ENCODE data around the gene TRIM44.

DNA sequence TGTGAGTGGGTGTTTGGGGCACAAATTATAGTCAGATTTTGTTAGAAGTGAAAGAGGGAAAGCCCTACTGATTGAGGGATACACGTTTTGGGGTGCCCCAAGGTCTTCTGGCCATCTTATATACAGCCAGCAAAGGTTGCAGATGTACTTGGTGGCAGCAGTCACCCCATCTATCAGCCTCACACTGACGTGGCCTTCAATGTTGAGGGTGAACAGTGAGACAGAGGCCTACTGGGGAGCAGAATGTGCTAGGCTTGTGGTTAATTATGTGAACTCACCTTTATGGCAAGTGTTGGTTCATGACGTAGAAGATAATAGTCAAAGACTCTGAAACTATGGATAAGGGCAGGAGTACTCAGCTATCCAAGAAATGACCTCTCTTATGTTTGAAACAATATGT is 121.2 kb downstream of the TRIM44 start:
- TF ChIP-seq, protein P1, sequence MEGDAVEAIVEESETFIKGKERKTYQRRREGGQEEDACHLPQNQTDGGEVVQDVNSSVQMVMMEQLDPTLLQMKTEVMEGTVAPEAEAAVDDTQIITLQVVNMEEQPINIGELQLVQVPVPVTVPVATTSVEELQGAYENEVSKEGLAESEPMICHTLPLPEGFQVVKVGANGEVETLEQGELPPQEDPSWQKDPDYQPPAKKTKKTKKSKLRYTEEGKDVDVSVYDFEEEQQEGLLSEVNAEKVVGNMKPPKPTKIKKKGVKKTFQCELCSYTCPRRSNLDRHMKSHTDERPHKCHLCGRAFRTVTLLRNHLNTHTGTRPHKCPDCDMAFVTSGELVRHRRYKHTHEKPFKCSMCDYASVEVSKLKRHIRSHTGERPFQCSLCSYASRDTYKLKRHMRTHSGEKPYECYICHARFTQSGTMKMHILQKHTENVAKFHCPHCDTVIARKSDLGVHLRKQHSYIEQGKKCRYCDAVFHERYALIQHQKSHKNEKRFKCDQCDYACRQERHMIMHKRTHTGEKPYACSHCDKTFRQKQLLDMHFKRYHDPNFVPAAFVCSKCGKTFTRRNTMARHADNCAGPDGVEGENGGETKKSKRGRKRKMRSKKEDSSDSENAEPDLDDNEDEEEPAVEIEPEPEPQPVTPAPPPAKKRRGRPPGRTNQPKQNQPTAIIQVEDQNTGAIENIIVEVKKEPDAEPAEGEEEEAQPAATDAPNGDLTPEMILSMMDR (IDR thresholded peaks at IDR 0.05 in 8 of 11, conservative IDR thresholded peaks at IDR 0.05 in 3 of 11): no peak
- TF ChIP-seq POLR2A (IDR thresholded peaks at IDR 0.05): no peak

Measured in spleen (tissue), 7 donors.